NCI-H446 treated with DMSO at 0.1 percent for 48 hours (cell line): ENCODE results near the gene EIF2S2.

Source experiments
- DNase-seq: peaks from one replicate; lab custom pipeline; 2025; lab: John Stamatoyannopoulos, UW

Gene EIF2S2

DNA sequence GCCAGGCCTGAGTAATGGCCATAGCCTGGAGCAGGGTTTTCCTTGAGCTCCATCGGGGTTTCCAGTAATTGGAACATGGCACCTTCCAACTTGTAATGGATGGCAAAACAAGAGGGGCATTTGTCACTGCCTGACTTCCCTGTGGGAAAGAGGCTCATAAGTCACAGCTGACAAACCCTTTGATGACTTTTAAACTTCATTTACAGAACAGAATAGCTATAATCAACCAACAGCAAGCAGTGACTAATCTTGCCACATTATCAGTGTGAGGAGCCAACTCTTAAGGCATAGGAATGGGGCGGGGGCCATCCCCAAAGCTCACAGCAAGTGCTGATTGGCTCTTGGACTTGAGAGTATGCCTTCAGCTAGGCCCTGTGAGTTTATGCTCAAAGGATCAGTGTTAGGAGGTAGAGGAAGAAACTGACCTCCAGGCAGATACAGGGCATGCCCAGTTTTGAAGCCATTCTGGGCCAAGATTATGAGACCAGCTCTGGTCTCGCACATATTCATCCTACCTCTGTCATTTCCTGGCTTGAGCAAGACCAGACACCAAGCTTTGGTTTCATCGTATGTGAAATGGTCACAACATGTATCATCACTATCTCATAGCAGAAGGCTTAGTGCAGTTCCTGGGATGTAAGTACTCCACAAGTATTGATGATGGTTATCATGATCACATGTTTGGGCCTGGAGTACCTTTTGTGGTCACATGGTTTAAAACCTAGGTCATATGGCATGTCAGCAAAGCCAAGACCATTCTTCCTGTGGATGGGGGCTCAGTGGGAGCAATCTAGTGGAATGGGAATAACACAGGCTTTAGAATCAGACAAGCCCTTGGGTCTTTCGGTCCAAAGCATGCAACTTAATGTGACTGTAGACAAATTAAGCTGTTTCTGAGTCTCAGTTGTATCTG, 49.2 kb downstream of the EIF2S2 start:
- DNase-seq = no peak

DNA sequence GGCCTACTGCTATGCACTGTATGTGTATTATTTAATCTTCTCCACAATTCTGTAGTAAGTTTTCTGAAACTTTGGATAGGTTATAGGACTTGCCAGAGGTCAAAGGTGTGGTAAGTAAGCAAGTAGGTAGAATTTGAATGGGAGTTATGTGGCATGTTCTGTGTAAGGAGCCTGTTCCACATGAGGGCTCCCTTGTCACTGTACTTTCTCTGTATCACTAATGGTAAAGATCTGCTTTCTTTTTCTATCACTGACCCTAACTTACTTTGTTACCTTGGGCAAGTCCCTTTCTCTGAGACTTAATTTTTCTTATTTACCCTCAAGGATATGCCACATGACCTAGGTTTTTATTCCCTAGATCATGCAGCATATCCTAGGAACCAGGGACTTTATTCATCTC, 50.3 kb downstream of the EIF2S2 start:
- DNase-seq = no peak

DNA sequence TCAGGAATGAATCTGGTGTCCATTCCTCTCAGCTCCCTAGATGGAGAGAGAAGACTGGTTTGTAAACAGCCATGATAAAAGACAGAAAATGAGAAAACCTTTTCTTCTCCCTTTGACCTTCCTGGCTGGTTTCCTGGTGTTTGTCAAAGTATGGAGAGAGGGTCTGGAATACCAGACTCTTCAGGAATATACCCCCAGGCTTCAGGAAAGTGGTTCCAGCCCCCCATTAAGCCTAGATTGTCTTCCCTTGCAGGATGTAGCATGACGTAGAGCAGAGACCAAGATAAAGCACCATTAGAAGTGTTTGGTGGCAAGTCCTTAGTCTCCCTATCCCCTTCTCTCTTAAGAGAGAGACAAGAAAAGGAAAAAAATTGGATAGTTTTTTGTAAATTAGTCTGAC, 51.1 kb downstream of the EIF2S2 start:
- no peak for DNase-seq

GRCh38 chr20:34058831-34059230, 53.2 kb downstream of the EIF2S2 start:
- DNase-seq = no peak

DNA sequence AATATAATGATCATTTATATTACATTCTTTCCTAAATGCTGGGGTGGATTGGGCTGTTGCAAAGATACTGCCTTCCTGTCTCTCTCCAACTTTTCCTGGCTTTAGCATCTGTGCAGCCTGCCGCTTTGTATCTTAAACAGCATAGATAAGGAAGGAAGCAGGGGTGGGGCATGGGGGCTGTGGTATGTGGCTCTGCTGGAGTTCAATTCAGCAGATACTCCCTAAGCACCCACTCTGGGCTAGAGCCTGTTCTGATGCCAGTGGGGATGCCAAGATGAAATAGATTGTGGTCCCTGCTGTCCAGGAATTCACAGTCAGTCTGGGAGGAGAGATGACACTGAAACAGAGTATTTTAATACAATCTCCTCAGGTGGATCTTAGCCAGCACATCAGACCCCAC, 56.8 kb downstream of the EIF2S2 start:
- no peak for DNase-seq

GRCh38 chr20:34052414-34052813, 59.6 kb downstream of the EIF2S2 start:
- no peak for DNase-seq

GRCh38 chr20:34049897-34050695, 61.9 kb downstream of the EIF2S2 start:
- peak; percentile 22 for DNase-seq

GRCh38 chr20:34049389-34049788, 62.7 kb downstream of the EIF2S2 start:
- DNase-seq = no peak

DNA sequence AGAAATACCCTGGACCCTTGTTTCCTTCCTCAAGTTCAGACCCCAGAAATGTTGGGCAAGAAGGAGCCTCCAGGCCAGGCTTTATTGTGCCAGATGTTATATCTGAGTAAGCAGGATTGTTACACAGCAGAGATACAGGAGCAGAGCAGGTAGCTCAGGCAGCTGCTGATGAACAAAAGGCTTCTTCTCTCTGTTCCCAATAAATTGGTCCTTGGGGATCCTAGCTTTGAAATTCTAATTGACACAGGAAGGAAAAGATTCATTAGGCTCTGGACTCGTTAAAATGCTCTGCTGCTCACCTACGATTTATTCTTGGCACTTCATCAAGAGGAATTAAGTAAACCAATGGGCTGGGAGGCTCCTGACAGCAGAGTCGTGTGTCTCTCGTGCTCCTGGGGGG, 64.1 kb downstream of the EIF2S2 start:
- DNase-seq = no peak

DNA sequence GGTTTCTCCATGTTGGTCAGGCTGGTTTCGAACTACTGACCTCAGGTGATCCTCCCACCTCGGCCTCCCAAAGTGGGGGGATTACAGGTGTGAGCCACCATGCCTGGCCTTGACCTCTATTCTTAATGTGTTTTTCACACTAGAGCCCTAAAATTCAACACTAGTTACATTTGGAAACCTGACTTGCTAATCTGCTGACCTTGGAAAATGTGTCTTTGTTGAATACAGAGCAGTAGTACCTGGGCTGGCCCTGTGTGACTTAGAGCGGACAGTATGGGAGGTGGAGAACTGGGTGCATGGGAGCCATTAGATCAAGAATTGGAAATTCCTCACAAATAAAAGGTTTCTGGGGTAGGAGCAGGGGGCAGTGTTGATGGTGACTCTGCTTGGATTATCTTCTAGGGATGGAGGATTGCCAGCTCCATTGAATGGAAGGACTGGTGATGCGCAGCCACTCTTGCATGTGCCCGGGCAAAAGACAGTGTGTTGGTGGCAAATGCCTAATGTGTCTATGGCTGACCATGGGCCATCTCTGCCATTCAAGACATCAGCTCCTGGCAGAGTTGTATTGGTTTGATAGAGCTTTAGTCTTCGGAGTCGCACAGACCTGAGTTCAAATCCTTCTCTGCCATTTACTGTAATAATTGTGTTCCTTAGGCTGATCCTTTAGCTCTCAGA, 64.9 kb downstream of the EIF2S2 start:
- no peak for DNase-seq

GRCh38 chr20:34045930-34046725, 65.9 kb downstream of the EIF2S2 start:
- no peak for DNase-seq

DNA sequence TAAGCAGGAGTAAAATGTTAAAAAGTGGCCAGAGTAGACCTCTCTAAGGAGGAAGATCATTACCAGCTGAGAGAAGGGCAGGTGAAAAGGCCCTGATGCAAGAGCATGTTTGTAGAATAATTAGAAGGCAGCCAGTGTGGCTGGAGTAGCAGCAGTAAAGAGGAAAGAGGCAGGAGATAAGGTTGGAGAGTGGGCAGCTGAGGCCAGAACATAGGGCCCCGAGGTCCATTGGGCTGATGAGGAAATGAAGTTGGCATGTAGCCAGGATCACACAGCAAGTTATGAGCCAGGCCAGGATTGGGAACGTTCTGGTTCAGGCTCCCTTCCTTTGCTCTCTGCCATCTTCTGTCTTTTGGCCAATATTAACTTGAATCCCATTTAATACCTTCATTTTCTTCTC, 66.7 kb downstream of the EIF2S2 start:
- DNase-seq = no peak

GRCh38 chr20:34043025-34043424, 69.0 kb downstream of the EIF2S2 start:
- DNase-seq = no peak

GRCh38 chr20:34042262-34042661, 69.8 kb downstream of the EIF2S2 start:
- no peak for DNase-seq

GRCh38 chr20:34041226-34041625, 70.8 kb downstream of the EIF2S2 start:
- no peak for DNase-seq

GRCh38 chr20:34040300-34040995, 71.6 kb downstream of the EIF2S2 start:
- DNase-seq = peak; percentile 32
